GM06990 (cell line): ENCODE results near the gene FMN2.

ENCODE experiments used
- DNase-seq: peaks from one replicate; pipeline ENCODE4 v3.0.0-alpha.2; 2011; ENCODE audit not compliant: insufficient read length; ENCODE audit errors: extremely low read depth
- H3K27me3 ChIP-seq: replicated peaks from 2 replicates; pipeline ENCODE4 v1.6.0; 2011; ENCODE audit warnings: low read length; ENCODE audit not compliant: control insufficient read depth, insufficient read depth
- H3K36me3 ChIP-seq: 2 replicates; pipeline ENCODE4 v1.5.1; 2011; ENCODE audit warnings: low read length; ENCODE audit not compliant: control insufficient read depth, insufficient read depth
- H3K4me3 ChIP-seq: replicated peaks from 2 replicates; pipeline ENCODE4 v1.5.1; 2011; ENCODE audit warnings: low read depth, mild to moderate bottlenecking, control low read depth, low read length
- CTCF ChIP-seq: IDR thresholded peaks from 2 replicates; pipeline ENCODE4 v1.5.1; 2011; ENCODE audit warnings: low read length, control low read depth, mild to moderate bottlenecking, inconsistent platforms; ENCODE audit not compliant: insufficient read depth, poor library complexity, severe bottlenecking

FMN2 gene

DNA sequence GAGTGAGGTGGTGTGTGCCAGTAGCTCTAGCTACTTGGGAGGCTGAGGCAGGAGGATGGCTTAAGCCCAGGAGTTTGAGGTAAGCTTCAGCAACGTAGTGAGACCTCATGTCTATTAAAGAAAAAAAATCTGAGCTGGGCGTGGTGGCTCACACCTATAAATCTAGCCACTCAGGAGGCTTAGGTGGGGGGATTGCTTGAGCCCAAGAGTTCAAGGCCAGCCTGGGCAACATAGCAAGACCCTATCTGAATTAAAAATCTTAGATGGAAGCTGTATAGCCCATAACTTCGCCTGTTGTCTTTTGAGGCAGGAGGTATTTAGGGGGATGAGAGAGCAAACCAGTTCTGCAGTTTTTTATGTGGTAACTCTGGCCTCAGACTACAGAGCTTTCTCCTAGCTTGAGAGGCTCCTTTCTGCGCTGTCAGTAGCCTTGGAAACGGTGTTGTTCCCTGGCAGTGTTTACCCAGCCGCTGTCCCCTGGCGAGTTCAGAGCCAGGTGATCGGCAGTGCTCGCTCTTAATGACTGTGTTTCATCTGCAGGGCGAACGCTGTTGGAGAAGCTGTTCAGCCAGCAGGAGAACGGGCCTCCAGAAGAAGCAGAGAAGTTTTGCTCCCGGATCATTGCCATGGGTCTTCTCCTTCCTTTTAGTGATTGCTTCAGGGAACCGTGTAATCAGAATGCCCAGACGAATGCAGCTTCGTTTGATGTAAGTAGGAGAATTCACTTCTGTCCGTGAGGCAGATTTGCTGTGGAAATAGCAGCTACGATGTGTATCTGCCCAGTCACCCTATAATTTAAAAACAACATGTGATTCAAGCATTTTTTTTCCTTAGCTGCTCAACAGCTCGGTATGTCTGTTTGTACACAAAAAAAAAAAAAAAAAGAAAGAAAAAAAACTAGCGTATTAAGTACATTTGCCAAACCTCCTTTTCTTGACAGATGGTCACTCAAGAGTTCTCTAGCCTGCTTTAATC lies 31.2 kb downstream of the FMN2 start:
- DNase-seq = no peak
- TF ChIP-seq CTCF = no peak
- Histone ChIP-seq H3K27me3 (no peaks in the 10 kb centered on the region), H3K36me3 (no peaks in the 10 kb centered on the region), H3K4me3 (no peak overlapping the region)

DNA sequence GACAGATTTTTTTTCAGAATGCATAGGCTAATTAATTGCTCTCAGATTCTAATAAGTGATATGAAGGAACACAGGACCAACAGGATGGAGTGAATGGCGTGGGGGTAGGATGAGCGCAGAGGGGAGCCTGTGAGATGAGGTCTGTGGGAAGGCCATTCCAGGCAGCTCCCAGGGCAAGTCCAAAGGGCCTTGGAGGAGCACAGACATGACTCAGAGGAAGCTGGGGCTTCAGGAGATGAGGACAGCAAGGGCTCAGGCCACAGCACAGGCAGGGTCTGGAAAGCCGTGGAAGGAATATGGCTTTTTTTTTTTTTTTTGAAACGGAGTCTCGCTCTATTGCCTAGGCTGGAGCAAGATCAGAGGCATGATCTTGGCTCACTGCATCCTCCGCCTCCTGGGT lies 35.1 kb downstream of the FMN2 start:
- Histone ChIP-seq H3K27me3 (no peaks in the 10 kb centered on the region), H3K4me3 (no peak overlapping the region), H3K36me3 (no peaks in the 10 kb centered on the region)
- no peak for TF ChIP-seq CTCF
- no peak for DNase-seq

DNA sequence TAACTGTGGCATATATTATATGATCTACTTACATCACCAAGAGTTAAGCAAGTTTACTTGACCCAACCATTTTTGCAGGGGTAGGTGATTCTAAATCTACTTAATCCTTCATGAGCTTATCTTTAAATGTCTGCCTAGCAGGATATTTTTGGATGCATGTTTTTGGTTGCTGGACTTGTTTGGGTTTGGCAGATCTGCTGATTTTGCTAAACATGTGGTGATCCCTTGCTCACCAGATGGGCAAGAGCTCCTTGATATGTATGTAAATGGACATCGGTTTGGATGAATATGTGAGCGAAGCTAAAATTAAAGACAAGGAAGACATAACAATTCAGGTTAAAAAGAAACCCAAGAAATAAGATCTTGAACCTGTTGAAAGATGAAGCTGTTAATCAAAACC lies 36.7 kb downstream of the FMN2 start:
- no peak overlapping the region for H3K4me3 ChIP-seq
- no peak for DNase-seq
- H3K36me3 ChIP-seq = no peaks in the 10 kb centered on the region
- TF ChIP-seq CTCF = no peak
- H3K27me3 ChIP-seq = no peaks in the 10 kb centered on the region

GRCh38 chr1:240134113-240134512 lies 42.4 kb downstream of the FMN2 start:
- H3K27me3 ChIP-seq = no peaks in the 10 kb centered on the region
- DNase-seq = no peak
- TF ChIP-seq CTCF = no peak
- H3K4me3 ChIP-seq = no peak overlapping the region
- no peaks in the 10 kb centered on the region for H3K36me3 ChIP-seq

GRCh38 chr1:240134596-240134995 lies 42.9 kb downstream of the FMN2 start:
- no peaks in the 10 kb centered on the region for H3K27me3 ChIP-seq
- TF ChIP-seq CTCF = no peak
- no peaks in the 10 kb centered on the region for H3K36me3 ChIP-seq
- no peak overlapping the region for H3K4me3 ChIP-seq
- no peak for DNase-seq
